HEK293T (cell line): ENCODE data around the gene LYRM1.

Experiments
- CTCF ChIA-PET: fragments of 350-600 bp; formaldehyde crosslinking; extraction: SDS; loops from one replicate; lab custom pipeline; 2021; ENCODE audit warnings: antibody characterized with exemption, inconsistent platforms; lab: Yijun Ruan, JAX
- POLR2A ChIA-PET: fragments of 350-600 bp; formaldehyde crosslinking; extraction: SDS; loops from one replicate; lab custom pipeline; 2020; ENCODE audit warnings: antibody characterized with exemption, inconsistent platforms; lab: Yijun Ruan, JAX
- DNase-seq: peaks from one replicate; pipeline ENCODE4 v3.0.0; 2012; ENCODE audit warnings: mixed read lengths; ENCODE audit errors: extremely low spot score
- ARNT ChIP-seq: fragments of 450-650 bp; IDR thresholded peaks from 2 replicates; pipeline ENCODE4 v1.6.1; 2017; ENCODE audit warnings: mild to moderate bottlenecking
- BHLHE40 ChIP-seq: fragments of 450-650 bp; IDR thresholded peaks from 2 replicates; pipeline ENCODE4 v1.6.1; 2016; ENCODE audit warnings: mild to moderate bottlenecking, moderate library complexity, borderline replicate concordance
- CTBP1 ChIP-seq: fragments of 450-650 bp; IDR thresholded peaks from 2 replicates; pipeline ENCODE4 v1.6.1; 2016; ENCODE audit warnings: borderline replicate concordance
- ELF4 ChIP-seq: fragments of 450-650 bp; IDR thresholded peaks from 2 replicates; pipeline ENCODE4 v1.6.1; 2017; ENCODE audit warnings: antibody characterized with exemption
- FOXA1 ChIP-seq: fragments of 450-650 bp; IDR thresholded peaks from 2 replicates; pipeline ENCODE4 v1.6.1; 2016; ENCODE audit warnings: mild to moderate bottlenecking
- FOXK2 ChIP-seq: fragments of 450-650 bp; IDR thresholded peaks from 2 replicates; pipeline ENCODE4 v1.6.1; 2016; ENCODE audit warnings: mild to moderate bottlenecking
- FOXM1 ChIP-seq: fragments of 450-650 bp; IDR thresholded peaks from 2 replicates; pipeline ENCODE4 v1.6.1; 2017; ENCODE audit warnings: mild to moderate bottlenecking, borderline replicate concordance
- HDGF ChIP-seq: fragments of 450-650 bp; IDR thresholded peaks from 2 replicates; pipeline ENCODE4 v1.6.1; 2017; ENCODE audit warnings: antibody characterized with exemption, borderline replicate concordance
- L3MBTL2 ChIP-seq: fragments of 450-650 bp; conservative IDR thresholded peaks from 2 replicates; pipeline ENCODE4 v1.6.1; 2016; ENCODE audit warnings: mild to moderate bottlenecking
- LEF1 ChIP-seq: fragments of 450-650 bp; IDR thresholded peaks from 2 replicates; pipeline ENCODE4 v1.6.1; 2017; ENCODE audit warnings: mild to moderate bottlenecking, borderline replicate concordance
- NFRKB ChIP-seq: fragments of 450-650 bp; IDR thresholded peaks from 2 replicates; pipeline ENCODE4 v1.6.1; 2016; ENCODE audit warnings: mild to moderate bottlenecking, moderate library complexity
- PKNOX1 ChIP-seq: fragments of 450-650 bp; IDR thresholded peaks from 2 replicates; pipeline ENCODE4 v1.6.1; 2016
- SP1 ChIP-seq: fragments of 450-650 bp; IDR thresholded peaks from 2 replicates; pipeline ENCODE4 v1.6.1; 2017
- SUZ12 ChIP-seq: fragments of 450-650 bp; IDR thresholded peaks from 2 replicates; pipeline ENCODE4 v1.6.1; 2016; ENCODE audit warnings: mild to moderate bottlenecking
- TARDBP ChIP-seq: fragments of 450-650 bp; IDR thresholded peaks from 2 replicates; pipeline ENCODE4 v1.6.1; 2016
- ZNF384 ChIP-seq: fragments of 450-650 bp; IDR thresholded peaks from 2 replicates; pipeline ENCODE4 v1.6.1; 2016

The LYRM1 gene

GRCh38 chr16:20870122-20870820, 30.3 kb upstream of the LYRM1 start:
- POLR2A ChIA-PET = no interaction called here
- no peak for DNase-seq
- TF ChIP-seq PKNOX1 (no peak), SUZ12 (no peak), ARNT (no peak), FOXK2 (no peak), SP1 (no peak)
- CTCF ChIA-PET = no interaction called here

GRCh38 chr16:20871258-20871657, 29.3 kb upstream of the LYRM1 start:
- ChIA-PET CTCF (no interaction called here), POLR2A (no interaction called here)
- no peak for TF ChIP-seq SP1
- TF ChIP-seq CTBP1 = no peak
- TF ChIP-seq FOXA1 = no peak
- no peak for TF ChIP-seq TARDBP
- TF ChIP-seq FOXK2 = no peak
- no peak for TF ChIP-seq ZNF384
- TF ChIP-seq ELF4 = no peak
- TF ChIP-seq LEF1 = no peak
- TF ChIP-seq FOXM1 = no peak
- TF ChIP-seq BHLHE40 = no peak
- no peak for TF ChIP-seq PKNOX1
- DNase-seq = no peak

- ChIA-PET POLR2A (no interaction called here), CTCF (no interaction called here)
- TF ChIP-seq LEF1 (no peak), ELF4 (no peak), BHLHE40 (no peak), CTBP1 (no peak), NFRKB (no peak), ARNT (no peak), SP1 (no peak), FOXA1 (no peak), PKNOX1 (no peak)
- DNase-seq = no peak
These were observed 28.4 kb upstream of the LYRM1 start for GRCh38 chr16:20871941-20872815.

GRCh38 chr16:20873331-20873730, 27.2 kb upstream of the LYRM1 start:
- no peak for DNase-seq
- TF ChIP-seq ZNF384 (no peak), CTBP1 (no peak), PKNOX1 (no peak), ARNT (no peak), FOXM1 (no peak), LEF1 (no peak), TARDBP (no peak), SP1 (no peak), ELF4 (no peak), L3MBTL2 (no peak), SUZ12 (no peak), BHLHE40 (no peak), FOXA1 (no peak)
- ChIA-PET CTCF (no interaction called here), POLR2A (no interaction called here)

GRCh38 chr16:20874088-20874581, 26.4 kb upstream of the LYRM1 start:
- ChIA-PET POLR2A (no interaction called here), CTCF (no interaction called here)
- TF ChIP-seq PKNOX1 (no peak), SP1 (no peak), ZNF384 (no peak), L3MBTL2 (no peak), FOXK2 (no peak), FOXM1 (no peak), CTBP1 (no peak), HDGF (no peak), ELF4 (no peak), NFRKB (no peak), SUZ12 (no peak)
- DNase-seq = no peak
